Activated CD4-positive, alpha-beta T cell treated with anti-CD3 and anti-CD28 coated beads, Interleukin-2, amount 10 ng/mL, durations not matched to agents 24 days and 14 days (primary cell): ENCODE data around the gene AGAP3. TPM values are rescaled to one million over a fixed set of nuclear protein-coding genes. Genes with fewer than 3 reads are reported as not detected.

Experiments
- DNase-seq: peaks from one replicate; pipeline ENCODE4 v3.0.0; 2022
- H3K27ac Mint-ChIP-seq: one replicate; pipeline ENCODE4 v1.8.0; 2022; ENCODE audit warnings: mild to moderate bottlenecking, mixed read lengths
- H3K27me3 Mint-ChIP-seq: one replicate; pipeline ENCODE4 v1.8.0; 2022; ENCODE audit warnings: mixed read lengths
- H3K36me3 Mint-ChIP-seq: one replicate; pipeline ENCODE4 v1.8.0; 2022; ENCODE audit warnings: low read depth, mild to moderate bottlenecking, mixed read lengths
- H3K4me1 Mint-ChIP-seq: one replicate; pipeline ENCODE4 v1.8.0; 2021; ENCODE audit warnings: mixed read lengths
- H3K4me3 Mint-ChIP-seq: one replicate; pipeline ENCODE4 v1.8.0; 2022; ENCODE audit warnings: mild to moderate bottlenecking, moderate library complexity, mixed read lengths
- H3K9me3 Mint-ChIP-seq: one replicate; pipeline ENCODE4 v1.8.0; 2021; ENCODE audit warnings: mixed read lengths
- intact Hi-C: fragments of 100-400 bp; cut with micrococcal nuclease; formaldehyde crosslinking; loops from one replicate; pipeline ENCODE4 v1.15.1; 2023
- total RNA-seq: library from RNA; stranded (reverse); gene quantifications from 2 replicates; pipeline ENCODE4 v1.2.3, GENCODE V29; 2022

Gene AGAP3
- total RNA-seq, 1 donor from 2014 or later: 54.3 TPM

DNA sequence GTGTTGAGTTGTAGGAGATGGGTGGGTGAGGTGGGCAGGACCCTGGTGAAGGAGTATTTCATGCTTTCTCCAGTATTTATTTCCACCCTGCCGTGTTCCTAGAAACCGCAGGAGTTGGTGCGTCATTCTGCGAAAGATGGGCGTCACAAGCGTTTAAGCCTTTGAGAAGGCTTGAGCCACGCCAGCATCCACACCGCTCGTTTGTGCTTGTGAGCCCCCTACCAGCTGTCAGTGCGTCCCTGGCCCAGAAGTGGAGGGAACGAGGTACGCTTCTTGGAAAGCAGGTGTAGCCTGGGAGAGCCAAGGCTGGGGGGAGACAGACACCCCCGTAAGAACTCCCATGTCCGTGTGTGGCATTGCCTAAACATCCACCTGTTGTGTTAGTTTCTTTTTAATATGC is 5.7 kb downstream of the AGAP3 start:
- H3K4me3 Mint-ChIP-seq: no peak overlapping the region
- DNase-seq: no peak
- H3K9me3 Mint-ChIP-seq: no peaks in the 10 kb centered on the region
- intact Hi-C loops: loop anchor here (1.0 kb wide), 1 partner anchor 19 kb away; no protein-coding TSS in a partner anchor
- H3K27me3 Mint-ChIP-seq: peaks cover 5% of the 10 kb centered on the region
- no peak overlapping the region for H3K27ac Mint-ChIP-seq
- peaks cover 3% of the 10 kb centered on the region for H3K36me3 Mint-ChIP-seq
- peaks cover 13% of the 10 kb centered on the region for H3K4me1 Mint-ChIP-seq

- H3K36me3 Mint-ChIP-seq: peaks cover 3% of the 10 kb centered on the region
- no peak overlapping the region for H3K27ac Mint-ChIP-seq
- no peaks in the 10 kb centered on the region for H3K9me3 Mint-ChIP-seq
- peaks cover 3% of the 10 kb centered on the region for H3K27me3 Mint-ChIP-seq
- intact Hi-C loops: no loop called here
- H3K4me1 Mint-ChIP-seq: peaks cover 9% of the 10 kb centered on the region
- H3K4me3 Mint-ChIP-seq: no peak overlapping the region
- no peak for DNase-seq
Measured at GRCh38 chr7:151093748-151094147, 7.5 kb downstream of the AGAP3 start.

- no peak for DNase-seq
- Mint-ChIP-seq H3K4me1 (peaks cover 4% of the 10 kb centered on the region), H3K36me3 (no peaks in the 10 kb centered on the region), H3K27me3 (no peaks in the 10 kb centered on the region), H3K27ac (no peak overlapping the region), H3K4me3 (no peak overlapping the region), H3K9me3 (no peaks in the 10 kb centered on the region)
- intact Hi-C loops: no loop called here
Measured at GRCh38 chr7:151094675-151095074, 8.4 kb downstream of the AGAP3 start.

GRCh38 chr7:151095123-151095797 is 9.0 kb downstream of the AGAP3 start:
- H3K4me1 Mint-ChIP-seq: peaks cover 4% of the 10 kb centered on the region
- H3K27me3 Mint-ChIP-seq: no peaks in the 10 kb centered on the region
- no peak for DNase-seq
- intact Hi-C loops: no loop called here
- H3K27ac Mint-ChIP-seq: no peak overlapping the region
- H3K36me3 Mint-ChIP-seq: no peaks in the 10 kb centered on the region
- no peaks in the 10 kb centered on the region for H3K9me3 Mint-ChIP-seq
- no peak overlapping the region for H3K4me3 Mint-ChIP-seq

DNA sequence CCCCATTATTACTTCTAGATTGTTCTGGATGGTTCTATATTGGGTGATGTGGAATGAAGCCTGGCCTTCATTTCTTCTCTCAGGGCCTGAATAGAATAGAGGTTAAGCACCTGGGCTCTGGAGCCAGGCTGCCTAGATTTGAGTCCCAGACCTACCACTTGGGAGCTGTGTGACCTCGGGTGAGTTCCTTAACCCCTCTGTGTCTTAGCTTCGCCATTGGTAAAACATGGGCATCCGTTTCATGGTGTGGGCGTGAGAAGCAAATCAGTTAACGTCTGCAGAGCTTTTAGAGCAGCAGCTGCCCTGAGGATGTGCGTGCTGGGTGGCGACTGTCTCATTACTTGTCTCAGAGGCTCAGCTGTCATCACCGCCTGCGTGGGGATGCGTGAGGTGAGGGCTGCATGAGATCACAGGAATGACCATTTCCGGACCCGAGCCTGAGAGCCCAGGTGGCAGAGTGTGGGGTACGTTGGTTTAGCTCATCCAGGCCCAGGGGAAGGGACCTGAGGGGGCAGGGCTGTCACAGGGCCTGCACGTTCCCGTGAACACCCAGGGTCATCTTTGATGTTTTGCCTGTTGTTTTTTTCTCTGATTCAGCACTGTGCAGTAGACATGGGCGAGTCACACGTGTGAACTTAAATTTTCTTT is 9.7 kb downstream of the AGAP3 start:
- H3K27me3 Mint-ChIP-seq: no peaks in the 10 kb centered on the region
- H3K27ac Mint-ChIP-seq: no peak overlapping the region
- no peak for DNase-seq
- intact Hi-C loops: no loop called here
- H3K36me3 Mint-ChIP-seq: no peaks in the 10 kb centered on the region
- no peaks in the 10 kb centered on the region for H3K9me3 Mint-ChIP-seq
- peaks cover 4% of the 10 kb centered on the region for H3K4me1 Mint-ChIP-seq
- no peak overlapping the region for H3K4me3 Mint-ChIP-seq

- intact Hi-C loops: no loop called here
- H3K9me3 Mint-ChIP-seq: no peaks in the 10 kb centered on the region
- no peak overlapping the region for H3K27ac Mint-ChIP-seq
- no peaks in the 10 kb centered on the region for H3K27me3 Mint-ChIP-seq
- H3K4me1 Mint-ChIP-seq: peaks cover 4% of the 10 kb centered on the region
- DNase-seq: no peak
- no peaks in the 10 kb centered on the region for H3K36me3 Mint-ChIP-seq
- no peak overlapping the region for H3K4me3 Mint-ChIP-seq
Measured at GRCh38 chr7:151099486-151100211, 13.4 kb downstream of the AGAP3 start.

DNA sequence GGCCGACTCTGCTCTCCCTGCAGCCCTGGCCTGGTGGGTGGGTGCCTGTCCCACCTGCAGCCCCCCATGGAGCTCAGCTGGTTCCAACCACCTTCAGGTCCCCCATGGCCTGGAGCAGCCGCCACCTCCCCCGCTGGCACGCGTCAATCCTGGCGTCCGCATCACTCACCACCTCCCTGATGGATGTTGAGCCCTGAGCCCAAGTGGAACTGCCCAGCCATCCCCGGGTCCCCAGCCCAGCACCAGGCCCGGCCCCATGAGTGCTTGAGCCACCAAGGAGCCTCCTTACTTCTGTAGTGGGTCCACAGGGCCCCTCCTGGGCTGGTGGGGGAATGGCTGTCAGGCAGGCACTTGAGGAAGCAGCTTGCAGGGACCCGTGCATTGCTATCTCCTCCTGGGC is 14.6 kb downstream of the AGAP3 start:
- H3K27me3 Mint-ChIP-seq: no peaks in the 10 kb centered on the region
- peaks cover 4% of the 10 kb centered on the region for H3K4me1 Mint-ChIP-seq
- H3K9me3 Mint-ChIP-seq: no peaks in the 10 kb centered on the region
- no peak for DNase-seq
- no peak overlapping the region for H3K27ac Mint-ChIP-seq
- intact Hi-C loops: no loop called here
- H3K36me3 Mint-ChIP-seq: no peaks in the 10 kb centered on the region
- no peak overlapping the region for H3K4me3 Mint-ChIP-seq

- H3K4me3 Mint-ChIP-seq: no peak overlapping the region
- H3K9me3 Mint-ChIP-seq: no peaks in the 10 kb centered on the region
- no peaks in the 10 kb centered on the region for H3K27me3 Mint-ChIP-seq
- no peaks in the 10 kb centered on the region for H3K36me3 Mint-ChIP-seq
- H3K27ac Mint-ChIP-seq: no peak overlapping the region
- DNase-seq: no peak
- intact Hi-C loops: no loop called here
- peaks cover 2% of the 10 kb centered on the region for H3K4me1 Mint-ChIP-seq
Measured at GRCh38 chr7:151101621-151102396, 15.5 kb downstream of the AGAP3 start.

DNA sequence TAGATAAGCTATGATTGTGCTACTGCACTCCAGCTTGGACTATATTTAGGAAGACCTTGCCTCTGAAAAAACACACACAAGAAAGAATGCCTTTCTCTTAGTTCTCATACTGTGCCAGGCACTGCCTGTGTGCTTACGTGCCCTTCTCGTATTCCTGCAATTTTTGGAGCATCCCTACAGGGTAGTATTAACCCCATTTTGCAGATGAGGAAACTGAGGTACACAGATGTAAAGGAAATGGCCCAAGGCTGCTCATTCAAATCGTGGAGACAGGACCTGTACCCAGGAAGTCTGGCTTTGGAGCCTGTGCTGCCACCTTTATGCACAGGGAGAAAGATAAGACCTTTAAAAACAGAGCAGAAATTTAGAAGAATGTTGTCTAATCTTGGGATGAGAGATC is 16.7 kb downstream of the AGAP3 start:
- intact Hi-C loops: no loop called here
- Mint-ChIP-seq H3K27ac (peak overlapping the region; percentile 1), H3K36me3 (no peaks in the 10 kb centered on the region), H3K27me3 (no peaks in the 10 kb centered on the region), H3K4me1 (peaks cover 2% of the 10 kb centered on the region), H3K4me3 (no peak overlapping the region), H3K9me3 (no peaks in the 10 kb centered on the region)
- DNase-seq: no peak

DNA sequence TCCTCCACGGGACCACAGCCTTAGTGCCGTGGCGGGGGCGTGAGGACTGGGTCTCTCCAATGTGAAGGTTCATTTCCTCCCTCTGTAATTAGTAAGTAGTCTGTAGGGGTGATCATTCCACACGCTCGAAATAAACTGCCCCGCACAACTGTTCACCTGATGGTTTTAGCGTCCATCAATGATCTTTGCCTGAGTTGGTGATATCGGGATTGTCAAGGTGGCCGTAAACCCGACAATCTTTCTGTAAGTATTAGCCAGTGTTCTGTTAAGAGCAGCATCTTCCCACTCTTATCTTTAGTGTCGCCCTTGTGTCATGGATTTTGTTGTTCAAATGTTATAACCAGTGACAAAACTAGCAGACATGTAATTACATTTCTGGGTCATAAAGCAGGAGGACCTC is 17.7 kb downstream of the AGAP3 start:
- intact Hi-C loops: no loop called here
- no peak overlapping the region for H3K4me3 Mint-ChIP-seq
- no peaks in the 10 kb centered on the region for H3K9me3 Mint-ChIP-seq
- no peaks in the 10 kb centered on the region for H3K36me3 Mint-ChIP-seq
- H3K27me3 Mint-ChIP-seq: no peaks in the 10 kb centered on the region
- DNase-seq: no peak
- no peak overlapping the region for H3K27ac Mint-ChIP-seq
- peaks cover 2% of the 10 kb centered on the region for H3K4me1 Mint-ChIP-seq

DNA sequence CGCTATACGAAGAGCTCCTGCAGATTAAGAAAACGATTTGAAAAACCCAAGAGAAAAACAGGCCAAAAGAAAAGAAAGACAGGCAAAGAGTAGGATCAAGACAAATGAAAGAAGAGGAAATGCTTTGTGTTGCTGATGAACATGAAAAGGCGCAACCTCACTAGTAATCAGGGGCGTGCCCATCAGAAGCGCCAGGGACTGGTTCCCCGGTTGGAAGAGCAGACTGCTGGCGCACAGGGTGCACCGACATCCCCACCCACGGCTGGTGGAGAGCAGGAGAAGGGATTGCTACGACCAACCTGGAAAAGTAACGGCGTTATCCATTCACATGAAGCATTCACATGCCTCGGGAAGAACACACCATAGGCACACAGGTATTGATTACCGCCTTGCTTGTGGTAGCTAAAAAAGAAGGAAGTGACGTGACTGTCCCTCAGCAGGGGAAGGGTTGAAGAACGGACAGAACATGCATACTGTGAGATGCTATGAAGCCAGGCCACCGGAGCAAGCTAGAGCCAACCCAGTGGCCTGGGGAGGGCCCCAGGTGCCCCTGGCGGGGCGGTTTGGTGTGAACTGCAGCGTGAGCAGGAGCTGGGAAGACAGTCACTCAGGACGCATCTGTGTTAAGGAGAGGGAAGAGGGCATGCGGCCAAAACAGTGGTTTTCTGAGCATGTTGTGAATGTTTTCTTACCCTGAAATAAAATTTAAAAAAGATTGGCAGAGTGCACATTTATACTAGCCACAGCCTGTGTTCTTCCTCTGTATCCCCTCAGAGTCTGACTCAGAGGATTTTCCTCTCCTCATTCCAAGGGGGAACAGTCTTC is 18.3 kb downstream of the AGAP3 start:
- no peak overlapping the region for H3K27ac Mint-ChIP-seq
- peaks cover 2% of the 10 kb centered on the region for H3K4me1 Mint-ChIP-seq
- H3K4me3 Mint-ChIP-seq: no peak overlapping the region
- H3K36me3 Mint-ChIP-seq: no peaks in the 10 kb centered on the region
- DNase-seq: no peak
- no peaks in the 10 kb centered on the region for H3K27me3 Mint-ChIP-seq
- intact Hi-C loops: no loop called here
- no peaks in the 10 kb centered on the region for H3K9me3 Mint-ChIP-seq

DNA sequence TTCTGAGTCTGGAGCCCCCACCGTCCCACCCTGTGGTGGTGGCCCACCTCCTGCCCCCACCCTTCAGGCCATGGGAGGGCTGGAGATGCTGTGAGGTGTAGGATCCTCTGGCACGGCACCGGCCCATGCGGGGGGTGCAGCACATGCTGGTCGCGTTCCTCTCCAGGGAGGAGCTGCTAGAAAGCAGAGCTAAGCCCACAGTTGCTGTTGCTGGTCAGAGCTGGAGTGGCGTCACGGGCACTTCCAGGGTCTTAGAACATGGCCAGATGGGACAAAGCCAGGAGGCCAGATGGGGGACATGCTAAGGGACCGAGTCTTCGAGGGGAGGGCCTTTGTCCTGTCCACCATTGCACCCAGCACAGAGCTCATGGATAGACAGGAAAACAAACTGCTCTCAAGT is 21.6 kb downstream of the AGAP3 start:
- Mint-ChIP-seq H3K4me1 (peaks cover 5% of the 10 kb centered on the region), H3K27me3 (peaks cover under 1% of the 10 kb centered on the region), H3K4me3 (no peak overlapping the region), H3K36me3 (no peaks in the 10 kb centered on the region), H3K9me3 (no peaks in the 10 kb centered on the region), H3K27ac (no peak overlapping the region)
- intact Hi-C loops: no loop called here
- no peak for DNase-seq
